HG03039 (cell line): ENCODE measurements around the gene LDHD.
"Not testable (repeated sequence)": the region's sequence is repeated elsewhere in the genome, so short reads cannot be mapped to it uniquely, and the experiment has no call there.

Source experiments
- ATAC-seq: cut with Tn5 transposase; IDR thresholded peaks from one replicate; pipeline ENCODE4 v1.9.1; 2021; ENCODE audit warnings: mild to moderate bottlenecking, moderate library complexity; ENCODE audit not compliant: unreplicated experiment

LDHD gene

GRCh38 chr16:75116081-75116910 is at the start of gene LDHD:
LDHD (minus strand) TSS chr16:75116780; CDS start chr16:75116720, 60 bp downstream.
- ATAC-seq: no peak

- ATAC-seq: no peak
Observed at GRCh38 chr16:75160386-75160785, 43.8 kb upstream of the LDHD start.

GRCh38 chr16:75152635-75153034 is 36.1 kb upstream of the LDHD start:
- ATAC-seq: no peak

- no peak for ATAC-seq
Observed at GRCh38 chr16:75151798-75152197, 35.2 kb upstream of the LDHD start.

GRCh38 chr16:75148311-75149195 is 32.0 kb upstream of the LDHD start, which contains the start of gene ZFP1:
ZFP1 (plus strand) TSS chr16:75148524; CDS start chr16:75152952, 4,428 bp downstream.
- peak; percentile 80 for ATAC-seq

GRCh38 chr16:75147968-75148310 is 31.4 kb upstream of the LDHD start:
- ATAC-seq: no peak

- no peak for ATAC-seq
Observed at GRCh38 chr16:75143941-75144340, 27.4 kb upstream of the LDHD start.

- no peak for ATAC-seq
Observed at GRCh38 chr16:75139498-75139897, 22.9 kb upstream of the LDHD start.

- no peak for ATAC-seq
Observed at GRCh38 chr16:75138636-75139035, 22.1 kb upstream of the LDHD start.

GRCh38 chr16:75138233-75138632 is 21.7 kb upstream of the LDHD start:
- no peak for ATAC-seq

GRCh38 chr16:75131081-75131480 is 14.5 kb upstream of the LDHD start:
- no peak for ATAC-seq

- ATAC-seq: no peak
Observed at GRCh38 chr16:75130150-75130771, 13.7 kb upstream of the LDHD start.

GRCh38 chr16:75129421-75130149 is 13.0 kb upstream of the LDHD start:
- ATAC-seq: not testable (repeated sequence)

- ATAC-seq: no peak
Observed at GRCh38 chr16:75127713-75128415, 11.3 kb upstream of the LDHD start.

- ATAC-seq: no peak
Observed at GRCh38 chr16:75122609-75123008, 6.0 kb upstream of the LDHD start.

- ATAC-seq: no peak
Observed at GRCh38 chr16:75121949-75122568, 5.5 kb upstream of the LDHD start.

GRCh38 chr16:75120253-75120652 is 3.7 kb upstream of the LDHD start:
- ATAC-seq: no peak

GRCh38 chr16:75118943-75119539 is 2.5 kb upstream of the LDHD start:
- ATAC-seq: no peak

- no peak for ATAC-seq
Observed at GRCh38 chr16:75116911-75117245, 298 bp upstream of the LDHD start.
